Choroid plexus epithelial cell (primary cell): ENCODE data around the gene PMS1.
"Not testable (repeated sequence)": the region's sequence is repeated elsewhere in the genome, so short reads cannot be mapped to it uniquely, and the experiment has no call there.

Experiments used
- DNase-seq: peaks from one replicate; pipeline ENCODE4 v3.0.0-alpha.2; 2010; ENCODE audit warnings: low read depth
- H3K4me3 ChIP-seq: 2 replicates; pipeline ENCODE4 v1.5.1; 2011; ENCODE audit warnings: low read depth, mild to moderate bottlenecking, control low read depth, low read length, moderate library complexity
- TF ChIP-seq, protein P1 (sequence below): conservative IDR thresholded peaks from 2 replicates; pipeline ENCODE4 v1.5.1; 2011; ENCODE audit warnings: low read depth, mild to moderate bottlenecking, control low read depth, inconsistent platforms, low read length, moderate library complexity

The PMS1 gene

DNA sequence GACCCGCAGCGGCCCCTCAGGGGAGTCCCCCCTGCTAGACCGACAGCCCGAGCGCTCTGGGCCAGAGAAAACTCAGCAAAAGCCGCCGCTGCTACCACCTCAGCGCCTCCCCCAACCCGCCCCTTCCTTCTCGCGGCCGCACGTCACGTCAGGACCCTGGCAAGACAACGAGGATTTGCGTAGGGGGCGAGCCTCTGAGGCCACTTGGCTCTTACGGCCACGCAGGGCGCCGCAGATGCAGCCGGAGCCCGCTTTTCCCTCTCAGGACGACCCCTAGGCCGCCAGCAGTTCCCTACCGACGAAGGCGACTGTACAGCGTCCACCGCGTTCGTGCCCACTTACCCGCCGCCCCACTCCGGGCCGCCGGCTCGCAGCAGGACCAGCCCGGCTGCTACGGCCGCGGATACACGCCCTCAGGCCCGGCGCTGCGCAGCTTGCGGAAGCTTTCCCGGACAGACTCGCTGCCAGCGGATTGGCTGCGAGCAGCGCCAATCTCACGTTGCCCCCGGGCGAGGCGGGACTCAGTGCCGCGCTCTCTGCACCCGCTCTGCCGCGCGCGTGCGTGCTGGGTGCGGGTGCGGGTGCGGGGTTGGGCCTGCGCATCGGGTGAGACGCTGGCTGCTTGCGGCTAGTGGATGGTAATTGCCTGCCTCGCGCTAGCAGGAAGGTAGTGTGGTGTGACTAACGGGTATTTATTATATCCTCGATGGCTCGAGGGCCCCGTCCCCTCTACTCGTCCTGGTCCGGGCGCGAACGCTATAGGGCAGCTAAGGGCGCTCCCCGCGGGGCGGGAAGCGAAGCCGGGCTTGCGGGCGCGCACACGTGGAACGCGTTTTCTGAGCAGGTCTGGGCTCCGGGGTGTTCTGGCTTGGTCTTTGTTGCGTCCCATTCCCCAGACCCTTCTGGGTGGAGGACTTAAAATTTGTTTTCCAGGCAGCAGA is at the start of gene PMS1, which contains the start of gene ORMDL1:
PMS1 (plus strand) TSS at position 524 of the 941 bp plus-strand sequence. CDS start 7,360 bp downstream, outside the sequence.
ORMDL1 (minus strand) TSS at position 413 of the 941 bp plus-strand sequence. CDS start 1,744 bp downstream, outside the sequence.
- peak within 1 kb of the TSS; percentile 87 for H3K4me3 ChIP-seq
- TF ChIP-seq, protein P1, sequence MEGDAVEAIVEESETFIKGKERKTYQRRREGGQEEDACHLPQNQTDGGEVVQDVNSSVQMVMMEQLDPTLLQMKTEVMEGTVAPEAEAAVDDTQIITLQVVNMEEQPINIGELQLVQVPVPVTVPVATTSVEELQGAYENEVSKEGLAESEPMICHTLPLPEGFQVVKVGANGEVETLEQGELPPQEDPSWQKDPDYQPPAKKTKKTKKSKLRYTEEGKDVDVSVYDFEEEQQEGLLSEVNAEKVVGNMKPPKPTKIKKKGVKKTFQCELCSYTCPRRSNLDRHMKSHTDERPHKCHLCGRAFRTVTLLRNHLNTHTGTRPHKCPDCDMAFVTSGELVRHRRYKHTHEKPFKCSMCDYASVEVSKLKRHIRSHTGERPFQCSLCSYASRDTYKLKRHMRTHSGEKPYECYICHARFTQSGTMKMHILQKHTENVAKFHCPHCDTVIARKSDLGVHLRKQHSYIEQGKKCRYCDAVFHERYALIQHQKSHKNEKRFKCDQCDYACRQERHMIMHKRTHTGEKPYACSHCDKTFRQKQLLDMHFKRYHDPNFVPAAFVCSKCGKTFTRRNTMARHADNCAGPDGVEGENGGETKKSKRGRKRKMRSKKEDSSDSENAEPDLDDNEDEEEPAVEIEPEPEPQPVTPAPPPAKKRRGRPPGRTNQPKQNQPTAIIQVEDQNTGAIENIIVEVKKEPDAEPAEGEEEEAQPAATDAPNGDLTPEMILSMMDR: no peak
- peak; percentile 98 for DNase-seq

- no peak overlapping the region for H3K4me3 ChIP-seq
- TF ChIP-seq, protein P1: peak; percentile 80
- peak; percentile 58 for DNase-seq
Observed at GRCh38 chr2:189751080-189751658, 33.1 kb upstream of the PMS1 start.

GRCh38 chr2:189756311-189756952 is 27.8 kb upstream of the PMS1 start:
- no peak overlapping the region for H3K4me3 ChIP-seq
- TF ChIP-seq, protein P1: no peak
- DNase-seq: no peak

DNA sequence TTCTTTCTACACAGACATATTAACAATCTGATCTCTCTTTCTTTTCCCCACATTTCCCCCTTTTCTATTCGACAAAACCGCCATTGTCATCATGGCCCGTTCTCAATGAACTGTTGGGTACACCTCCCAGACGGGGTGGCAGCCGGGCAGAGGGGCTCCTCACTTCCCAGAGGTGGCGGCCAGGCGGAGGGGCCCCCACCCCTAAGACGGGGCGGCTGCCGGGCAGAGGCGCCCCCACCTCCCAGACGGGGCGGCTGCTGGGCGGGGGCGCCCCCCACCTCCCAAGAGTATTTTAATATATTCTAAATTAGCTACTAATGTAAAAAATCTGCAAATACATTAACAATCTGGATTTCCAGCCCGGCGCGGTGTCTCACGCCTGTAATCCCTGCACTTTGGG is 24.1 kb upstream of the PMS1 start:
- not testable (repeated sequence) for H3K4me3 ChIP-seq, DNase-seq

DNA sequence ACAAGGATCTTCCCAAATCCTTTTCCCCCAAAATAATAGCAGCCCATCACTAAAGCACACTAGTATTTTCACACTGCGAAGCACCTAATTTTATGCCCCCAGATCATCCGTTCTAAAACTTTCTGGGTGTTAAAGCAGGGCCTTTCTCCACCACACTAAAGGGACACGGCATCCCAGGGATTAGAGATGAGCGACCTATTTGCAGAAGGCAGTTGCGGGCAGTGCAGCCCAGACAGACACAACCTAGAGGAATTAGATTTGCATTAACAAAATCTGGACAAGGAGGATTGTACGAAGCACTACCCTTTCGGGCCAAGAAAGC is 22.1 kb upstream of the PMS1 start:
- H3K4me3 ChIP-seq: peak overlapping the region; percentile 90
- TF ChIP-seq, protein P1: no peak
- no peak for DNase-seq

GRCh38 chr2:189762551-189763298 is 21.5 kb upstream of the PMS1 start, which contains the start of gene OSGEPL1:
TSS of gene OSGEPL1 (minus strand) at chr2:189762792. CDS start at chr2:189761640, 1,152 bp downstream.
- peak within 1 kb of the TSS; percentile 90 for H3K4me3 ChIP-seq
- TF ChIP-seq, protein P1: peak; percentile 76
- DNase-seq: peak; percentile 93
